ENCODE data around the gene FMN2. TPM values are rescaled to one million over a fixed set of nuclear protein-coding genes. Genes with fewer than 3 reads are reported as not detected.

The FMN2 gene
- total RNA-seq, 1 donor from 2014 or later = not detected

GRCh38 chr1:240337781-240338180 lies 246.1 kb downstream of the FMN2 start:
- no peaks in the 10 kb centered on the region for H3K36me3 ChIP-seq
- no peaks in the 10 kb centered on the region for H3K9me3 ChIP-seq (replicated peaks)
- no peak overlapping the region for H3K27ac ChIP-seq (replicated peaks)
- H3K4me1 ChIP-seq = no peaks in the 10 kb centered on the region
- DNase-seq = no peak
- TF ChIP-seq CTCF (IDR thresholded peaks at IDR 0.05; ENCODE audit: borderline replicate concordance) = no peak
- H3K4me3 ChIP-seq = no peak overlapping the region
- intact Hi-C loops (cut with micrococcal nuclease) = no loop called here
- H3K27me3 ChIP-seq (ENCODE audit: low read depth) = no peaks in the 10 kb centered on the region

- no peaks in the 10 kb centered on the region for H3K27me3 ChIP-seq (ENCODE audit: low read depth)
- H3K4me1 ChIP-seq = no peaks in the 10 kb centered on the region
- intact Hi-C loops (cut with micrococcal nuclease) = no loop called here
- H3K4me3 ChIP-seq = no peak overlapping the region
- no peaks in the 10 kb centered on the region for H3K9me3 ChIP-seq (replicated peaks)
- no peak overlapping the region for H3K27ac ChIP-seq (replicated peaks)
- no peak for DNase-seq
- TF ChIP-seq CTCF (IDR thresholded peaks at IDR 0.05; ENCODE audit: borderline replicate concordance) = no peak
- no peaks in the 10 kb centered on the region for H3K36me3 ChIP-seq
These were observed 247.2 kb downstream of the FMN2 start for GRCh38 chr1:240338837-240339236.

GRCh38 chr1:240341365-240342250 lies 249.9 kb downstream of the FMN2 start:
- no peak overlapping the region for H3K4me3 ChIP-seq
- no peak for DNase-seq
- no peaks in the 10 kb centered on the region for H3K27me3 ChIP-seq (ENCODE audit: low read depth)
- no peak for TF ChIP-seq CTCF (IDR thresholded peaks at IDR 0.05; ENCODE audit: borderline replicate concordance)
- no peaks in the 10 kb centered on the region for H3K4me1 ChIP-seq
- no peaks in the 10 kb centered on the region for H3K9me3 ChIP-seq (replicated peaks)
- intact Hi-C loops (cut with micrococcal nuclease) = no loop called here
- no peaks in the 10 kb centered on the region for H3K36me3 ChIP-seq
- no peak overlapping the region for H3K27ac ChIP-seq (replicated peaks)

GRCh38 chr1:240342251-240342625 lies 250.6 kb downstream of the FMN2 start:
- no peak overlapping the region for H3K27ac ChIP-seq (replicated peaks)
- H3K27me3 ChIP-seq (ENCODE audit: low read depth) = no peaks in the 10 kb centered on the region
- no peak for TF ChIP-seq CTCF (IDR thresholded peaks at IDR 0.05; ENCODE audit: borderline replicate concordance)
- DNase-seq = no peak
- no peaks in the 10 kb centered on the region for H3K9me3 ChIP-seq (replicated peaks)
- H3K4me3 ChIP-seq = no peak overlapping the region
- H3K4me1 ChIP-seq = no peaks in the 10 kb centered on the region
- intact Hi-C loops (cut with micrococcal nuclease) = no loop called here
- H3K36me3 ChIP-seq = no peaks in the 10 kb centered on the region

- Histone ChIP-seq H3K36me3 (no peaks in the 10 kb centered on the region), H3K27me3 (ENCODE audit: low read depth) (no peaks in the 10 kb centered on the region), H3K9me3 (replicated peaks) (no peaks in the 10 kb centered on the region), H3K4me1 (no peaks in the 10 kb centered on the region), H3K27ac (replicated peaks) (no peak overlapping the region), H3K4me3 (no peak overlapping the region)
- intact Hi-C loops (cut with micrococcal nuclease) = no loop called here
- TF ChIP-seq CTCF (IDR thresholded peaks at IDR 0.05; ENCODE audit: borderline replicate concordance) = no peak
- DNase-seq = no peak
These were observed 251.4 kb downstream of the FMN2 start for GRCh38 chr1:240343045-240343444.
